GM12801 (cell line): ENCODE data around the gene MTHFSD.

Experiments used
- CTCF ChIP-seq: IDR thresholded peaks from one replicate; pipeline ENCODE4 v1.5.1; 2011; ENCODE audit warnings: control low read depth; ENCODE audit not compliant: insufficient read length; ENCODE audit errors: extremely low read depth

Gene MTHFSD

GRCh38 chr16:86565644-86566511 is 10.8 kb upstream of the MTHFSD start:
- no peak for TF ChIP-seq CTCF

- TF ChIP-seq CTCF, result no peak
Observed at GRCh38 chr16:86565181-86565631, 10.2 kb upstream of the MTHFSD start.

DNA sequence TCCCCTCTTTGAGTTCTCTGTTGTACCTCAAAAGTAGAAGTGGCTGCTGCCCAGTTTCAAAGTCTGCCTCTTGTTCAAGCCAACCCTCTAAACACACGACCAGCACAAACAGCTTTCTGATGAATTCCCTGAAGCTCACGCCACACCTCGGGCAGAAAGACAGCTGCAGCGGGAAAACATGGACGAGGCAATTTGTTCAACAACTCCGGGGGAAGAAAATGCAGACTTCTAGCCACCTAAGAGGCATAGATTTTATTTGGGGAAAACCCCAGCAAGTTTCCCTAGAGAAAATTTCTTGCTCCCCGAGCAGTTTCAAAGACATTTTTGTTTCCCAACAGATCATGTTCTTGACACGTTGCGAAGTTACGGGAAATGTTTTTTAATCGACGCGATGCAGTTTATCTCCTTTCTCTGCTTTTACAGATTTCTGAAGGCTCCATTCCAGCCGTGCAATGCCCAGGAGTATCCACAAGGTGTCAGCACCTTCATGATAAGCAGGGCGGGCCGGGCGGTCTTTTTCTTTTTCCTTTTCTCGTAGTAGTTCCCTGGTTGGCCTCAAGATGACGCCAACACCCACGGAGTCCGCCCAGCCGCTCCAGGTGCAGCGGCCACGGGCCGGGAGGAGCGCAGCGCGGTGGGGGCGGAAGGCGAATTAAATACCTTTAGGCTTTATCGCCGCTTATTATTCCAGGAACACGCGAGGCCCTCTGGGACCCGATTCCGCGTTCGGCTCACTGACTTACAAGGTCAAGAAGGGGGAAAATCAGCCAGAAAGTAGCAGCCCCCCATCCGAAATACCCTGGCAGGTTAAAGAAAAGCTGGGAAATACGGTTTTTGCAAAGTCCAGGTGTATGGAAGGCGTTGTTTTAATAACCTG is 8.7 kb upstream of the MTHFSD start:
- peak; percentile 85 for TF ChIP-seq CTCF

GRCh38 chr16:86562356-86562755 is 7.3 kb upstream of the MTHFSD start:
- TF ChIP-seq CTCF, result no peak

DNA sequence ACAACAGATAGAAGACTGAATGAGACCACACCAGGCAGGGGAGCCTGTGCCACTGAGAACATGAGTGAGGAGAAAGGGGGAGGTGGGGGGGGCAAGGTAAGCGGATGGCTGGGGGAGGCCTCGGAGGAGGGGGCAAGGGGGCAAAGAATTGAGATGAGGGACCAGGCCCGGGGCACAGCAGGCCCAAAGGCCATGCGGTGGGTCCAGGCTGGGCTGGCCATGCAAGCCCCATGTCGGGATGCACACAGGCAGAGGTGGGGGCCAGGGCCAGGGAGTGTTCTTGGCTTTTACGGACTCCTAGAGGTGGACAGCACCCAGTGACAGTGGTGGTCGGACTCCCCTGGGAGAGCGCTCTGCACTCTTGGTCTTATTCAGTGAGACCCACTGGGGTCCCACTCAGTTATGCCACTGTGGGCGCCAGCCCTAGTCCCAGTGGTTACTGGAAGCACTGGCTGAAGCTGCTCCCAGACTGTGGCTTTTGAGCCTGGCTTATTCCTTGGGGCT is 4.8 kb upstream of the MTHFSD start:
- TF ChIP-seq CTCF, result no peak

DNA sequence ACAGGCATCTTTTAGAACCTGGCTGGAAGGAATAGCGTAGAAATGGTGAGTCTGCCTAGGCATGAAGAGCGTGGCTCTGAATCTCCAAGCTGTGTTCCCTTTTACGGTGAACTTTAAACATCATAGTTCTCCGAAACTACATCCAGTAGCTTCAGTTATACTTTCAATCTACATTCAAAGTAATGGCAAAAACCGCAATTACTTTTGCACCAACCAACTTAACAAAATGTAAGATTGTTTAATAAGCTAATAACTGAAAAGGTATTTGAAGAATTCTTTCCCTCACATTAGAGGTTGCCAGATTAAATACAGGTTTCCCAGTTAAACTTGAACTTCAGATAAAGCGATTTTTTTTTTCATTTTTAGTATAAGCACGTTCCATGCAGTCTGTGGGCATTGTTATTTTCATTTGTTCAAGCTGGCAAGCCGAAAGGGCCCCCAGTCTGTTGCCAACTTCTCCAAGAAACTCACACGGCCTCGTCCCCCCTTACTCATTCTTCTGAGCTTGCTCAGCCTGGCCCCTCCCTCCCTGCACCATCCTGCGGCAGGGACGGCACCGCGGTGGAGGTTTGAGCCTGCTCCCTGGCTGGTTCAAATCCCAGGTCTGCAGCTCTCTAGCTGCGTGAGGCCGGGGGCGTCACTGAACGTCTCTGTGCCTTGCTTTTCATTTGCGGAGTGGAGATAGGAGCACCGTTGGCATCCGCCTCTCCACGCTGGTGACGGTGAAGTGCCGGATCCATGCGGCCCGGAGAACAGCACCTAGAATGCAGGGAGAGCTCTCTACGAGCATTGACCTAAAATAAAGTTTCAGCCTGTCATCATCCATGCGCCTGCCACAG is 3.5 kb upstream of the MTHFSD start:
- TF ChIP-seq CTCF, result no peak

DNA sequence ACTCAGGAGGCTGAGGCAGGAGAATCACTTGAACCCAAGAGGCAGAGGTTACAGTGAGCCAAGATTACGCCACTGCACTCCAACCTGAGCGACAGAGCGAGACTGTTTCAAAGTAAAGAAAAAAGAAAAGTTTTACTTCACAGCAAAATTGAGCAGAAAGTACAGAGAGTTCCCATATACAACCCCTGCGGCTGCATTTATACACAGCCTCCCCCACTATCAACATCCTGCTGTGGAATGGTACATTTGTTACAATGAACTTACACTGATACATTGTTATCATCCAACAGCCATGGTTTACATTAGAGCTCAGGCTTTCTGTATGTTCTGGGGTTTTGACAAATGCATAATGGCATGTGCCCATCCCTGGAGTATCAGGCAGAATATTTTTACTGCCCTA is 2.6 kb upstream of the MTHFSD start:
- TF ChIP-seq CTCF, result no peak
